GM19455 (cell line): ENCODE data around the gene GNAS.

Experiments
- ATAC-seq: cut with Tn5 transposase; IDR thresholded peaks from one replicate; pipeline ENCODE4 v1.9.1; 2021; ENCODE audit not compliant: unreplicated experiment

GNAS gene

DNA sequence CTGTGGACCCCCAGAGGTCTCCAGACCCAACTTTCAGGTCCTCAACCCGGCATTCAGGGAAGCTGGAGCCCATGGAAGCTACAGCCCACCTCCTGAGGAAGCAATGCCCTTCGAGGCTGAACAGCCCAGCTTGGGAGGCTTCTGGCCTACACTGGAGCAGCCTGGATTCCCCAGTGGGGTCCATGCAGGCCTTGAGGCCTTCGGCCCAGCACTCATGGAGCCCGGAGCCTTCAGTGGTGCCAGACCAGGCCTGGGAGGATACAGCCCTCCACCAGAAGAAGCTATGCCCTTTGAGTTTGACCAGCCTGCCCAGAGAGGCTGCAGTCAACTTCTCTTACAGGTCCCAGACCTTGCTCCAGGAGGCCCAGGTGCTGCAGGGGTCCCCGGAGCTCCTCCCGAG is 950 bp downstream of the GNAS start:
- no peak for ATAC-seq

GRCh38 chr20:58853976-58854637 is 1.6 kb downstream of the GNAS start:
- ATAC-seq = no peak

- ATAC-seq = no peak
These were observed 2.3 kb downstream of the GNAS start for GRCh38 chr20:58854638-58855471.

DNA sequence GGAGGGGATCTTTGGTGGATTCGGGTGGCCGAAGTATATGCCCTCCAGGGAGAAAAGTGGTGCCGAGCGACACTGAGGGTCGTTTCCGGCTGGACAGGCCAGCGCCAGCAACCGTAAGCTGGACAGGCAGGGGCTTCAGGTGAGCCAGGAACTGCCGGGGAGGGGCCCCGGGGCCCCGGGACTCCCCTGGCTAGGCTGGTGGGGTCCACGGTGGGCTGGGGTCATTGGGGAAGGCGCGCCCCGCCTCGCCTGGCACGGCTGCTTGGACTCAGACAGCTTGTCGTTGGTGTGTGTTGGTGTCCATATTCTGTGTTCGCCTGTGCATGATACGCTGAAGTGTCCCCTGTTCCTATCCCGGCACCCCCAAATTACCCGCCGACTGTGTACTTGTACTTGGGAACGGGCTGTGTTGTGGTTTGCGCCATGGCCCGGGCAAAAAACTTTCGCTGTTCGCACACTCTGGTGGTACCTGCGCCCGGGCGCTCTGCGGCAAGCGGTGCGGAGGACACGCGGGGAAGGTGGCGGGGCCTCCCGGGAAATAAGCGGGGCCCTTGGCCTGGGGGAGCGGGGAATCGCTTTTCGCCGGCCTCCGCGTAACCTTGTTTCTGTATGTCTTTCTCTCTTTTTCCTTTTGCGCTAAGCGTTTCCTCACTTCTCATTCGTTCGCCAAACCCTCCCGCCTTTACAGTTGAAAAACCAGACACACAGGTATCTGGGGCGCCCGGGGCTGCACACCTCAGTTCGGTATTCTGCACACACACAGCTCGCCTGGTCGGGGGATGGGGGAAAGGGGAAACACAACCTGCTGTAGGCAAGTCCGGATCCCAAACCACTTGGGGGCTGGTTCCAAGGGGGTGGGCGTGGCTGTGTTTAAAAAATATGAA is 3.2 kb downstream of the GNAS start:
- ATAC-seq = no peak

DNA sequence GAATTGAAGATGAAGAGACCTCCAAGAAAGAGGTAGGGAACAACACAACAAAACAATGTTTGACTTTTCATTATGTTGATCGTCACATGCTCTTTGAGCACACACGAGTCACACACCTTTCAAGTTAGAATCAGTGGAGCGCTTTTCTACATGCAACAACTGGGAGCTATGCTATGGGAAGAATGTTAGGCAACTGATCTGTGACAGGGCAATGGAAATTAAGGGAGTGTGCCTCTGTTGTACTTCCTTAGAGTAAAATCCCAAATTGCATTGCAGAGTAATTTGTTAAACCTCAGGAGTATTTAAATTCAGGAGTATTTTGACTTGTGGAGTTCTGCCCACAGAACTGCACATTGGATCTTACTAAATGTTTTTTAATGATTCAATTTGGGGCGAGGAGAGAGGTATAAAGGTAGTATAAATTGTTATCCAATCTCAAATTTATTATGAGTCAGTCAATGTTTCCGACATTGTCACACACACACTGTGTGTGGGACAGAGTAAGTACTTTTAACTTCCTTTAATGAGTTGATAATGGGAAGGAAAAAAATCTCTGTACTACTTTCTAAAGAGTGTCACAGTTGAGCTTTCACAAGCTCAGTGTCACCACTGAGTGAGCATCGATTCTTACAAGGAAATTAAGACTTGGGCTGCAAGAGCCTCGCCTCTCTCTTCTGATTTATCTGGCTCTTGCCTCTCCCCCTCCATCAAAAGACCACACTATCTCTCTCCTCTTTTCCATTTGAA is 10.7 kb downstream of the GNAS start:
- no peak for ATAC-seq

- no peak for ATAC-seq
These were observed 11.8 kb downstream of the GNAS start for GRCh38 chr20:58864346-58864745.

DNA sequence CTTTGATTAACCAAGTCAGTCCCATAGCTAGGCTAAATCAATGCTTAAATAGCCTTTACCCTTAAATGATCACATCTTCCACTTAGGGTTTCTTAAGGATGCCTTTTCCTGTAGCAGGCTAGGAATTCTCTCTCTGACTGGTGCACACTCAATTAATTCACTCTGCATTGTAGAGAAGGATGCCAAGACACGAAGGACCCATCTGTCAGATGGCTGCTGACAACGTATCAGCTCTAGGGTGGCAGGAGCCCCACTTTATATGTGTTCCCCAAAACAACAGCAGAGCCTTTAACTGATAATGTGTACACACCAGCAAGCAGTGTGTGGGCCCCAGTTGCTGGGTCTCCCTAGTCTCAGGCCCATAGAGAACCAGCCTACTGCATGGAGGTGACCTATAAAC is 13.3 kb downstream of the GNAS start:
- no peak for ATAC-seq

GRCh38 chr20:58867211-58867610 is 14.7 kb downstream of the GNAS start:
- ATAC-seq = no peak

DNA sequence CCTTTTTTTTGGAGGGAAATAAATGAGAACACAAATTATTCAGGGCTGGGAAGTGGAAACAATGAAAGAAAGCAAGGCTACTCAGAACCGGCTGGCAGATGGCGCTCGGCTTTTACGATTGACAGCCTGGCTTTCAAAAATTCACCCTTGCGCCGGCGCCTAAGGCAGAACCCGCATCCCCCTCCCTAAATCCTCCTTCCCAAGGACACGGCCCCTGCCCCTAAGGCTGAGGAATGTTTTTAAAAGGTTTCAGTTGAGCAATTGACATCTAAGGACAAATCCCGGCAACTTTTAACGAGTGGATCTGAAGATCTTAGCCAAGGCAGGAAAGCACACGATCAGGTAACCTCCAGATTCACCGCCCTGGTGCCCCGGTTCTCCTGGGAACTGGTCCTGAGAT is 16.3 kb downstream of the GNAS start:
- ATAC-seq = no peak

GRCh38 chr20:58869662-58870227 is 17.2 kb downstream of the GNAS start:
- ATAC-seq = no peak

GRCh38 chr20:58870293-58871014 is 17.9 kb downstream of the GNAS start:
- ATAC-seq = no peak

DNA sequence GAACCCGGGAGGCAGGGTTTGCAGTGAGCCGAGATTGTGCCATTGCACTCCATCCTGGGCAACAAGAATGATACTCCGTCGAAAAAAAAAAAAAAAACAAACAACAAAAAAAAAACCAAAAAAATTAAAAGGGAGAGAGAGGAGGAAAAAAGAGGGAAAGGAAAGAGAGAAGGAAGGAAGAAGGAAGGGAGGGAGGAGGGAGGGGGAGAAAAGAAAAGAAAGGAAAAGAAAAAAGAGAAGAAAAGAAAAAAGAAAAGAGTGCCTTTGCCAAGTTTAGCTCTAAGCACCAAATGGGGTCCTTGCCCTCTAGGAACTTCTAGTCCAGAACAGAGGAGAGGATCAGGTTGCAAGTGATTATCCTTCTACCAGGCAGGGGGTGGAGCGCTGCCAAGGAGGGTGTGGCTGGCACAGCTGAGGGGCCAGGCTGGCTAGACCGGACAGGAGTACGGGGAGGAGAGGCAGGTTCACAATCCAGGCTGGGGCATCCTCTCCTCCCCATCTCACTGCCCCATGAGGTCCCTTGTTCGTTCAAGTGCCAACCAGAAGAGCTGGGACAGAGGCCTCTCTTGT is 19.1 kb downstream of the GNAS start:
- no peak for ATAC-seq

- ATAC-seq = no peak
These were observed 22.0 kb downstream of the GNAS start for GRCh38 chr20:58874469-58874868.

GRCh38 chr20:58875111-58875510 is 22.6 kb downstream of the GNAS start:
- ATAC-seq = no peak

DNA sequence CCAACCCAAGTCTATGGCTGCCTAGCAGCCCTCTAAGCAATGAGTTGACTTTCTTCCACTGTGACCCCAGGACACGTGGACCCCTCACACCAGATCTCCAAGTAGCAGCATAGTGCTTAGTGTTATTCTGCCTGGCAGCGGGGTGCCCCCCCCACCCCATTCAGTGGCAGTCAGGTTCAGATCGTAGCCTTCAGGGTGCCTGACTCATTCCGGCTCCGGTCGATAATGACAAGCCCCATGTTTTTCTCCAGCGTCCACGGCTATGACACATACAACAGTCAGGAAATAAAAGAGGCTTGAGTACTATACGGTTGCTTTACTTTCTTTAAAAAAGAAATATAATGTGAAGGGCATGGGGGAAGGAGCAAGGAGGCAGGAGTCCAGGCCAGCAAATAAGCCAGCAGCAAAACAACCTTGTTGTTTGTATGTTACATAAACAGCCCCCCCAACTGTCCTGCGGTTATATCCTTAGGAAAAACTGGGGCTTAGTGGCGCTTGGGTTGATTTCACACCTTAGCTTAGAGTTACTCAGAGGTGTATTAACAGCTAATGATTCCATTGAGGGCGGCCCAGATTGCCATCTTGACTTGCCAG is 23.1 kb downstream of the GNAS start:
- ATAC-seq = no peak

- ATAC-seq = no peak
These were observed 23.9 kb downstream of the GNAS start for GRCh38 chr20:58876437-58876836.

DNA sequence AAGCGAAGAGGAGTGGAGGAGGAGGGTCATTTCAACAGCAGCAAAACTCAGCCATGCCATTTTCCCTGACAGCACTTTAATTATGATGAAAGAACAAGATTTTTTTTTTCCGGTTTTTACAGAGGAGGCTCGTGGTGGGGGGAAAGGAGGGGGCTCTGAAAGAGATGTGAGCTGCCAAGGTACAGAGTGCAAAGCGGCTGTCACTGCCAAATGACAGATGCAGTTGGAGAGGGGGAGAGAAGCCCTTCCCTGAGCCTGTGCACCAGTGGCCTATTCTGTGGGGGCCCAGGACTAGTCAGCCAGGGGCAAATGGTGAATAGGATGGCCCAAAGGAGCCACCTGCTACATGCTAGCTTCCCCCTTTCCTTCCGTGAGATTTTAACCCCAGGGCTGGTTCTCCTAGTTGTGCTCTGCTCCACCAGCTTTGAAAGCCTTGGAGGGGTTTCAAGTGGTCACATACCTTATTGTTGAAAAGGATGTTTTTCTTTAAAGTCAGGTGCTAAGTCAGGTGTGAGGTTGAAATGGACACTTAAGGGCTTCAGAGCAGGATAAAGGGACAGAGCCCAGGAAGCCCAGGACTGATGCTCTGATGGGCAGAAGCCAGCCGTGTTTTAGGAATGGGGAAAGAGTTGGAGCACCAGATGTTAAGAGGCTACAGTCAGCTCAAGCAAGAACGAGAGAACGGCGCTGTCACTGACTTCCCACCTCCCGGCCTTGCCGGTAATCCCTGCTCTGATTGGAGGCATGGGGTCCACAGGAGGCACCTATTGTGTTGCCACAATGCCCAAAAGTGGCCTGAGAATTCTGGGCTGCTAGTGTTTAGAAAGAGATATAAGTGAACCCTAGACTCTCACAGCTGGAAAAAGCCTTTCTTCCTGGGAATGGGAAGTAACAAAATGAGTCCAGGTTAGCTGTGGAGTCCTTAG is 24.8 kb downstream of the GNAS start:
- no peak for ATAC-seq

DNA sequence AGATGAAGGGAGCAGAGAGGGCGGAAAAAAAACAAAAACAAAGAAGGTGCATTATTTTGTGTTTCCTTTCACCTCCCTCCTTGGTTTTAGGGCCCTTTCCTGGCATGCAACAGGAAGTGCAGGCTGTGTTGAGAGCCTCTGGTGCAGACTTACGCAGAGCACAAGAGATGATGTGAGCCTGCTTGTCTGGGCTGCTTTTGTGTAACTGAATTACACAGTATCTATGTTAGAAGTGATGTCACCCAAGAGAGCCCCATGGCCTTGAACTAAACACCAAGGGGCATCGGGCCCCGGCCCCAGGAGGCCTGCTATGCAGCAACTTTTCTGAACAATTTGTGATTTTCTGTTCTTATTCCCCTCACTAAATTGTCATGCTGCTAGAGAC is 25.5 kb downstream of the GNAS start:
- ATAC-seq = no peak
